Measurements from ENCODE around the gene HES4. TPM values are rescaled to one million over a fixed set of nuclear protein-coding genes. Genes with fewer than 3 reads are reported as not detected.
A peak's percentile ranks its signal among the peaks of the same experiment; 100 is the strongest.

HES4 gene
- total RNA-seq, 1 donor from 2014 or later: 218 TPM

- H3K4me3 Mint-ChIP-seq (ENCODE audit: unreplicated experiment): peak overlapping the region; percentile 34
- peaks cover 9% of the 10 kb centered on the region for H3K4me1 Mint-ChIP-seq (ENCODE audit: low read depth, unreplicated experiment)
- TF ChIP-seq CTCF (IDR thresholded peaks at IDR 0.05; ENCODE audit: partially characterized antibody, unreplicated experiment): no peak
- no peak for DNase-seq
- H3K9me3 Mint-ChIP-seq (ENCODE audit: unreplicated experiment): peaks cover 10% of the 10 kb centered on the region
- H3K27ac Mint-ChIP-seq (ENCODE audit: unreplicated experiment): no peak overlapping the region
- H3K36me3 Mint-ChIP-seq (ENCODE audit: unreplicated experiment): peaks cover 4% of the 10 kb centered on the region
- peaks cover 17% of the 10 kb centered on the region for H3K27me3 Mint-ChIP-seq (ENCODE audit: unreplicated experiment)
Measured at GRCh38 chr1:1043411-1043810, 43.5 kb upstream of the HES4 start.

DNA sequence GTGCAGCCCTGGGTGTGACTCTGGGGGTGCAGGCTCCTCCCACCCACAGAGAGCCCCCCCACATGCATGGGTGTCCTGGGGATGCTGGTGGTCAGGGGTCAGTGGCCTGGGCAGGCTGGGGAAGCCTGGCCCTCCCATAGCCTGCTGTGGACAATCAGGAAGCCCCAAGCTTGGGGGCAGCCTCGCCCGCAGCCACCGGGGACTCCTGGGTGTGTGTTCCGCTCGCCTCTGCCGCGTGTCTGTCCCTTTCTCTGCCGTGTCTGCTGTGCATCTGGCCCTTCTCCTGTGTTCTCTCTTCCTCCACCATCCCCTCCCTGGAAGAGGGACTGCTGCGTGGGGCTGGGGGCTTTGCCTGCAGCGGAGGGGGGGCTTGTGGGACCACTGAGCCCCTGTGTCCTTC is 42.9 kb upstream of the HES4 start:
- peaks cover 17% of the 10 kb centered on the region for H3K27me3 Mint-ChIP-seq (ENCODE audit: unreplicated experiment)
- peak overlapping the region; percentile 34 for H3K4me3 Mint-ChIP-seq (ENCODE audit: unreplicated experiment)
- H3K36me3 Mint-ChIP-seq (ENCODE audit: unreplicated experiment): peaks cover 4% of the 10 kb centered on the region
- H3K4me1 Mint-ChIP-seq (ENCODE audit: low read depth, unreplicated experiment): peaks cover 11% of the 10 kb centered on the region
- H3K27ac Mint-ChIP-seq (ENCODE audit: unreplicated experiment): no peak overlapping the region
- no peak for DNase-seq
- H3K9me3 Mint-ChIP-seq (ENCODE audit: unreplicated experiment): peaks cover 12% of the 10 kb centered on the region
- TF ChIP-seq CTCF (IDR thresholded peaks at IDR 0.05; ENCODE audit: partially characterized antibody, unreplicated experiment): no peak

GRCh38 chr1:1041873-1042272 is 42.0 kb upstream of the HES4 start:
- H3K27me3 Mint-ChIP-seq (ENCODE audit: unreplicated experiment): peaks cover 17% of the 10 kb centered on the region
- TF ChIP-seq CTCF (IDR thresholded peaks at IDR 0.05; ENCODE audit: partially characterized antibody, unreplicated experiment): no peak
- H3K36me3 Mint-ChIP-seq (ENCODE audit: unreplicated experiment): peaks cover 4% of the 10 kb centered on the region
- H3K27ac Mint-ChIP-seq (ENCODE audit: unreplicated experiment): no peak overlapping the region
- H3K4me1 Mint-ChIP-seq (ENCODE audit: low read depth, unreplicated experiment): peaks cover 15% of the 10 kb centered on the region
- no peak for DNase-seq
- H3K4me3 Mint-ChIP-seq (ENCODE audit: unreplicated experiment): no peak overlapping the region
- H3K9me3 Mint-ChIP-seq (ENCODE audit: unreplicated experiment): peaks cover 14% of the 10 kb centered on the region

- TF ChIP-seq CTCF (IDR thresholded peaks at IDR 0.05; ENCODE audit: partially characterized antibody, unreplicated experiment): no peak
- Mint-ChIP-seq H3K4me3 (ENCODE audit: unreplicated experiment) (no peak overlapping the region), H3K36me3 (ENCODE audit: unreplicated experiment) (peaks cover 4% of the 10 kb centered on the region), H3K9me3 (ENCODE audit: unreplicated experiment) (peaks cover 14% of the 10 kb centered on the region), H3K4me1 (ENCODE audit: low read depth, unreplicated experiment) (peaks cover 17% of the 10 kb centered on the region), H3K27ac (ENCODE audit: unreplicated experiment) (no peak overlapping the region), H3K27me3 (ENCODE audit: unreplicated experiment) (peaks cover 19% of the 10 kb centered on the region)
- no peak for DNase-seq
Measured at GRCh38 chr1:1041092-1041523, 41.2 kb upstream of the HES4 start.

DNA sequence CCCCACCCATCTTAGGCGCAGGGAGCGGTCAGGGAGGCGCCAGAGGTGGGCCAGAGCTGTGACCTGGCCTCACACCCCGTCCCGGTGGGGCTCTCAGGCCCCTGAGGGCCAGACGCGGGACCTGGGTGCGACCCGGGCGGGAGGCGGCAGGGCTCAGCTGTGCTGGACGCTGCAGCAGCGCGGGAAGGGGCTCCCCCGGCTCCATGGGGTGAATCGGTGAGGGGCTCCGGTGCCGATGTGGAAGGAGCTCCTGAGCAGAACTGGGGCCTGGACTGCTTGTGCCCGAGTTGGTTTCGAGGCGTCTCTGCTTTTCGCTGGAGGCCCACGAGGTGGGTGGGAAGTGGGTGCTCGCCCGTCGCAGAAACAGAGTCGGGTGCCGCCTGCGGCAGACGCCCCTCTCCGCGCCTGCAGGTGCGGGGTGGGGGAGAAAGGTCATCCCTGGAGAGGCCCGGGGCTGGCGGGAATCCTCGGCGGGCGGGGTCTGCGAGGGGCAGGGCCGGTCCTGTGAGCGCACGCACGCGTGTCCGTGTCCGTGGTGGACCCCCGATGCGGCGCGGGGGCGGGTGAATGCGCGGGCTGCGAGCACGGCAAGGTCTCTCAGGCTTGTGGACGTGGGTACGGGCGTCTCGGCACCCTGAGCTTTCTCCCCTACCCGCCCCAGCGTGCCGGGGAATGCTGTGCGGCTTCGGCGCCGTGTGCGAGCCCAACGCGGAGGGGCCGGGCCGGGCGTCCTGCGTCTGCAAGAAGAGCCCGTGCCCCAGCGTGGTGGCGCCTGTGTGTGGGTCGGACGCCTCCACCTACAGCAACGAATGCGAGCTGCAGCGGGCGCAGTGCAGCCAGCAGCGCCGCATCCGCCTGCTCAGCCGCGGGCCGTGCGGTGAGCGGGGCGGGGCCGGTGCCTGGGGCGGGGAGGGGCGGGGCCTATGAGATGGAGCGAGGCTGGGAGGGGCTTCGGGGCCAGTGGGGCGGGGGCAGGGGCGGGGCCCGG is 40.4 kb upstream of the HES4 start:
- peaks cover 21% of the 10 kb centered on the region for H3K4me1 Mint-ChIP-seq (ENCODE audit: low read depth, unreplicated experiment)
- H3K27ac Mint-ChIP-seq (ENCODE audit: unreplicated experiment): peak overlapping the region; percentile 87
- peak; percentile 85 for DNase-seq
- peaks cover 4% of the 10 kb centered on the region for H3K36me3 Mint-ChIP-seq (ENCODE audit: unreplicated experiment)
- peaks cover 20% of the 10 kb centered on the region for H3K27me3 Mint-ChIP-seq (ENCODE audit: unreplicated experiment)
- H3K4me3 Mint-ChIP-seq (ENCODE audit: unreplicated experiment): peak overlapping the region; percentile 84
- peaks cover 19% of the 10 kb centered on the region for H3K9me3 Mint-ChIP-seq (ENCODE audit: unreplicated experiment)
- TF ChIP-seq CTCF (IDR thresholded peaks at IDR 0.05; ENCODE audit: partially characterized antibody, unreplicated experiment): no peak

Measured in glutamatergic neuron (in vitro differentiated cells).